DOHH2 (cell line): ENCODE results near the gene C3orf18.

ENCODE experiments used
- H3F3A ChIP-seq: fragments of 200-600 bp; sonication (generic), shearing (Covaris generic); 2 replicates; pipeline ENCODE4 v1.6.0; 2016; ENCODE audit warnings: antibody characterized with exemption, mild to moderate bottlenecking; ENCODE audit not compliant: control insufficient read depth, insufficient read depth
- H3K27ac ChIP-seq: fragments of 200-600 bp; sonication (generic); 2 replicates; pipeline ENCODE4 v1.5.1; 2014; ENCODE audit warnings: low read depth, mild to moderate bottlenecking, low read length, moderate library complexity
- H3K27me3 ChIP-seq: fragments of 200-600 bp; sonication (generic); 2 replicates; pipeline ENCODE4 v1.6.1; 2014; ENCODE audit warnings: mild to moderate bottlenecking, low read length, mixed read lengths; ENCODE audit not compliant: control insufficient read depth
- H3K36me3 ChIP-seq: fragments of 200-600 bp; sonication (generic); 2 replicates; pipeline ENCODE4 v1.6.1; 2014; ENCODE audit warnings: mild to moderate bottlenecking, low read length, moderate library complexity, mixed read lengths; ENCODE audit not compliant: control insufficient read depth
- H3K4me1 ChIP-seq: fragments of 200-600 bp; sonication (generic); 2 replicates; pipeline ENCODE4 v1.6.1; 2014; ENCODE audit warnings: mild to moderate bottlenecking, low read length, mixed read lengths; ENCODE audit not compliant: control insufficient read depth
- H3K4me2 ChIP-seq: fragments of 200-600 bp; sonication (generic); 2 replicates; pipeline ENCODE4 v1.6.0; 2014; ENCODE audit warnings: mild to moderate bottlenecking, low read length, moderate library complexity
- H3K4me3 ChIP-seq: fragments of 200-600 bp; sonication (generic); 2 replicates; pipeline ENCODE4 v1.5.1; 2014; ENCODE audit warnings: mild to moderate bottlenecking, low read length, mixed read lengths
- H3K79me2 ChIP-seq: fragments of 200-600 bp; sonication (generic); 2 replicates; pipeline ENCODE4 v1.6.1; 2014; ENCODE audit warnings: mild to moderate bottlenecking, low read length, mixed read lengths; ENCODE audit not compliant: control insufficient read depth
- H3K9me2 ChIP-seq: fragments of 200-600 bp; sonication (generic); replicated peaks from 2 replicates; pipeline ENCODE4 v1.6.1; 2014; ENCODE audit warnings: mild to moderate bottlenecking, low read length, mixed read lengths; ENCODE audit not compliant: control insufficient read depth
- H3K9me3 ChIP-seq: fragments of 200-600 bp; sonication (generic); 2 replicates; pipeline ENCODE4 v1.6.1; 2014; ENCODE audit warnings: antibody characterized with exemption, low read length, mixed read lengths; ENCODE audit not compliant: control insufficient read depth, insufficient read depth
- H4K20me1 ChIP-seq: fragments of 200-600 bp; sonication (generic); 2 replicates; pipeline ENCODE4 v1.6.0; 2014; ENCODE audit warnings: low read depth, mild to moderate bottlenecking, antibody characterized with exemption, low read length, moderate library complexity; ENCODE audit not compliant: control insufficient read depth, insufficient read depth
- CTCF ChIP-seq: fragments of 200-600 bp; sonication (generic); IDR thresholded peaks from one replicate; pipeline ENCODE4 v1.5.1; 2014; ENCODE audit warnings: antibody characterized with exemption, mild to moderate bottlenecking, low read depth, low read length; ENCODE audit not compliant: poor library complexity, severe bottlenecking
- EZH2phosphoT487 ChIP-seq: fragments of 200-600 bp; sonication (generic); IDR thresholded peaks from 2 replicates; pipeline ENCODE4 v1.6.1; 2017; ENCODE audit warnings: borderline replicate concordance, mild to moderate bottlenecking, antibody characterized with exemption, low read length, moderate library complexity, mixed read lengths

The C3orf18 gene

DNA sequence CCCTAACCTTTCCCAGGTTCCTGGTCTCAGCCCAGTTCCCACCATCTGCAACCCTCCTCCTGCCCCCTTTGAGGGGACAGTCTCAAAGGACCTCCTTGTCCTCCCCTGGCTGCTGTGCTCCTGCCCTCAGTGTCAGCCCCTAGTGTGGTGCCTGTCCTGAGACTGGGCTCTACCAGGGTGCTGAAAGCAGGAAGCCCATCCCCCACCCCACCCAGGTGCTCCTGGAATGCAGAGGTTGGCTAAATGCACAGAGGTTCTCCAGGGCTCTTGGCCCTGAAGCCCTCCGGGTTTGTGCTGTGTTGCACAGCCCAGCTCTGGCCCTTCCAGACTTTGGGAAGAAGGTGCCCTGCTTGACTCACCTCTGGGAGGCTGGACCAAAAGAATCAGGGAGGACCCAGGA lies 21.8 kb downstream of the C3orf18 start:
- Histone ChIP-seq H3K4me1 (no peaks in the 10 kb centered on the region), H3K27ac (no peak overlapping the region), H3K4me2 (no peak overlapping the region), H3K9me3 (no peaks in the 10 kb centered on the region), H3F3A (no peaks in the 10 kb centered on the region), H3K4me3 (no peak overlapping the region), H3K9me2 (no peaks in the 10 kb centered on the region), H4K20me1 (no peaks in the 10 kb centered on the region), H3K79me2 (no peaks in the 10 kb centered on the region), H3K27me3 (no peaks in the 10 kb centered on the region), H3K36me3 (no peaks in the 10 kb centered on the region)
- TF ChIP-seq EZH2phosphoT487 (no peak), CTCF (no peak)

GRCh38 chr3:50542177-50543034 lies 25.1 kb downstream of the C3orf18 start:
- no peaks in the 10 kb centered on the region for H3K9me3 ChIP-seq
- no peak overlapping the region for H3K27ac ChIP-seq
- H3K4me3 ChIP-seq: no peak overlapping the region
- H3K4me1 ChIP-seq: no peaks in the 10 kb centered on the region
- peak; percentile 94 for TF ChIP-seq CTCF
- no peak for TF ChIP-seq EZH2phosphoT487
- H3K79me2 ChIP-seq: no peaks in the 10 kb centered on the region
- peaks cover 17% of the 10 kb centered on the region; the same call in 1 of the 2 replicates for H3K27me3 ChIP-seq
- no peaks in the 10 kb centered on the region for H4K20me1 ChIP-seq
- no peaks in the 10 kb centered on the region for H3K36me3 ChIP-seq
- no peaks in the 10 kb centered on the region for H3K9me2 ChIP-seq
- no peaks in the 10 kb centered on the region for H3F3A ChIP-seq
- no peak overlapping the region for H3K4me2 ChIP-seq

GRCh38 chr3:50539356-50540286 lies 27.9 kb downstream of the C3orf18 start:
- Histone ChIP-seq H3K9me2 (no peaks in the 10 kb centered on the region), H3K27me3 (peaks cover 36% of the 10 kb centered on the region), H3K4me3 (no peak overlapping the region), H4K20me1 (no peaks in the 10 kb centered on the region), H3K4me2 (no peak overlapping the region), H3K79me2 (no peaks in the 10 kb centered on the region), H3K4me1 (no peaks in the 10 kb centered on the region), H3K9me3 (no peaks in the 10 kb centered on the region), H3K36me3 (no peaks in the 10 kb centered on the region), H3F3A (no peaks in the 10 kb centered on the region), H3K27ac (no peak overlapping the region)
- TF ChIP-seq EZH2phosphoT487 (no peak), CTCF (no peak)
